Liver (tissue), 9 donors: ENCODE results near the gene F12. TPM values are rescaled to one million over a fixed set of nuclear protein-coding genes. Genes with fewer than 3 reads are reported as not detected.

Source experiments
- DNase-seq: peaks from one replicate; pipeline ENCODE4 v3.0.0-alpha.2; 2017; ENCODE audit warnings: low spot score
- H3K27ac ChIP-seq, 2 donors: one replicate each; pipeline ENCODE4 v1.7.0; 2013; ENCODE audit warnings: inconsistent platforms in 2 of 2, low read length in 2 of 2, control low read depth in 1 of 2, low read depth in 1 of 2, mild to moderate bottlenecking in 1 of 2
- H3K27me3 ChIP-seq, 4 donors: one replicate each; pipeline versions ENCODE4 v1.6.1 to v1.7.0; 2013; ENCODE audit warnings: low read length in 3 of 4, inconsistent platforms in 1 of 4, mild to moderate bottlenecking in 1 of 4, moderate library complexity in 1 of 4; ENCODE audit not compliant: control insufficient read depth in 4 of 4, insufficient read depth in 4 of 4
- H3K36me3 ChIP-seq, 4 donors: one replicate each; pipeline versions ENCODE4 v1.6.1 to v1.7.0; 2013; ENCODE audit warnings: low read length in 3 of 4, mild to moderate bottlenecking in 3 of 4, low read depth in 1 of 4, moderate library complexity in 1 of 4; ENCODE audit not compliant: control insufficient read depth in 4 of 4, insufficient read depth in 3 of 4
- H3K4me1 ChIP-seq, 4 donors: one replicate each; pipeline versions ENCODE4 v1.6.1 to v1.7.0; 2013; ENCODE audit warnings: low read length in 3 of 4, mild to moderate bottlenecking in 3 of 4, moderate library complexity in 1 of 4; ENCODE audit not compliant: control insufficient read depth in 4 of 4, insufficient read depth in 4 of 4
- H3K4me3 ChIP-seq, 3 donors: one replicate each; pipeline versions ENCODE4 v1.6.1 to v1.7.0; 2013; ENCODE audit warnings: low read length in 3 of 3, control low read depth in 1 of 3, low read depth in 1 of 3, mild to moderate bottlenecking in 1 of 3
- H3K9ac ChIP-seq, 2 donors: one replicate each; pipeline ENCODE4 v1.7.0; 2013; ENCODE audit warnings: low read length in 2 of 2, mild to moderate bottlenecking in 2 of 2, moderate library complexity in 2 of 2, control low read depth in 1 of 2, low read depth in 1 of 2
- H3K9me3 ChIP-seq, 4 donors: one replicate each; pipeline versions ENCODE4 v1.6.1 to v1.7.0; 2013; ENCODE audit warnings: low read length in 3 of 4; ENCODE audit not compliant: control insufficient read depth in 4 of 4
- EGR1 ChIP-seq, 2 donors: IDR thresholded peaks; 2 replicates each; pipeline ENCODE4 v1.6.1; 2016 to 2018; ENCODE audit warnings: antibody characterized with exemption in 2 of 2, low read depth in 2 of 2
- FOXA1 ChIP-seq: IDR thresholded peaks from 2 replicates; pipeline ENCODE4 v1.6.1; 2016; ENCODE audit warnings: antibody characterized with exemption
- FOXA2 ChIP-seq: IDR thresholded peaks from 2 replicates; pipeline ENCODE4 v1.6.1; 2016; ENCODE audit warnings: antibody characterized with exemption
- GABPA ChIP-seq, 2 donors: IDR thresholded peaks in 1 of 2; conservative IDR thresholded peaks in 1 of 2; 2 replicates each; pipeline ENCODE4 v1.6.1; 2016; ENCODE audit warnings: antibody characterized with exemption in 2 of 2, mild to moderate bottlenecking in 1 of 2, moderate library complexity in 1 of 2
- HNF4A ChIP-seq, 2 donors: conservative IDR thresholded peaks; 2 replicates each; pipeline ENCODE4 v1.6.1; 2016; ENCODE audit warnings: antibody characterized with exemption in 2 of 2, mild to moderate bottlenecking in 2 of 2
- HNF4G ChIP-seq: IDR thresholded peaks from 2 replicates; pipeline ENCODE4 v1.6.1; 2016; ENCODE audit warnings: antibody characterized with exemption
- JUND ChIP-seq, 2 donors: IDR thresholded peaks; 2 replicates each; pipeline ENCODE4 v1.6.1; 2016; ENCODE audit warnings: antibody characterized with exemption in 2 of 2
- MAX ChIP-seq: IDR thresholded peaks from 2 replicates; pipeline ENCODE4 v1.6.1; 2016; ENCODE audit warnings: antibody characterized with exemption
- NR2F2 ChIP-seq: IDR thresholded peaks from 2 replicates; pipeline ENCODE4 v1.6.1; 2016; ENCODE audit warnings: antibody characterized with exemption
- RAD21 ChIP-seq, 2 donors: IDR thresholded peaks; 2 replicates each; pipeline ENCODE4 v1.6.1; 2016; ENCODE audit warnings: antibody characterized with exemption in 2 of 2, mild to moderate bottlenecking in 2 of 2
- REST ChIP-seq: IDR thresholded peaks from 2 replicates; pipeline ENCODE4 v1.6.1; 2016; ENCODE audit warnings: antibody characterized with exemption, mild to moderate bottlenecking
- RXRA ChIP-seq, 2 donors: IDR thresholded peaks; 2 replicates each; pipeline ENCODE4 v1.6.1; 2017 to 2018; ENCODE audit warnings: antibody characterized with exemption in 2 of 2, mild to moderate bottlenecking in 1 of 2
- SP1 ChIP-seq: IDR thresholded peaks from 2 replicates; pipeline ENCODE4 v1.6.1; 2018; ENCODE audit warnings: antibody characterized with exemption, mild to moderate bottlenecking
- TAF1 ChIP-seq: conservative IDR thresholded peaks from 2 replicates; pipeline ENCODE4 v1.6.1; 2016; ENCODE audit warnings: antibody characterized with exemption, mild to moderate bottlenecking
- YY1 ChIP-seq: IDR thresholded peaks from 2 replicates; pipeline ENCODE4 v1.6.1; 2016; ENCODE audit warnings: antibody characterized with exemption, mild to moderate bottlenecking
- WGBS: extraction: QIAGEN DNeasy Blood & Tissue Kit; methylation state at CpG from one replicate; pipeline ENCODE4 v1.1.7; 2013; 5-methylcytosine and 5-hydroxymethylcytosine counted together
- polyA plus RNA-seq, 2 donors: library from polyadenylated mRNA; stranded (reverse) in 1 of 2; unstranded in 1 of 2; fragments of 200-250 nt in 1 of 2; fragments of >200 nt in 1 of 2; fragmentation: Nextera tagmentation in 1 of 2; extraction: Ambion mirVana in 1 of 2; gene quantifications; one replicate each; pipeline versions ENCODE4 v1.2.1 to v1.2.3, GENCODE V29; 2013 to 2015
- total RNA-seq, 2 donors: library from RNA; depleted of rRNA; stranded (reverse); fragments of >200 nt; gene quantifications; one replicate each; pipeline ENCODE4 v1.2.3, GENCODE V29; 2014
- TF ChIP-seq, protein P1 (sequence below): IDR thresholded peaks from 2 replicates; pipeline ENCODE4 v1.6.1; 2016; ENCODE audit warnings: antibody characterized with exemption
- TF ChIP-seq, protein P2 (sequence below): fragments of 150-350 bp; IDR thresholded peaks from 2 replicates; pipeline ENCODE4 v1.5.1; 2017; ENCODE audit warnings: improper control_type of control experiment, low read depth, low read length; ENCODE audit not compliant: missing input control
- donor health status: healthy.
- donor health status: healthy.
- donor health status: healthy.
- donor health status: healthy.
- donor health status: healthy.

The F12 gene
- total and polyA plus RNA-seq, 4 donors: 27.7 to 328 (median 275) TPM

DNA sequence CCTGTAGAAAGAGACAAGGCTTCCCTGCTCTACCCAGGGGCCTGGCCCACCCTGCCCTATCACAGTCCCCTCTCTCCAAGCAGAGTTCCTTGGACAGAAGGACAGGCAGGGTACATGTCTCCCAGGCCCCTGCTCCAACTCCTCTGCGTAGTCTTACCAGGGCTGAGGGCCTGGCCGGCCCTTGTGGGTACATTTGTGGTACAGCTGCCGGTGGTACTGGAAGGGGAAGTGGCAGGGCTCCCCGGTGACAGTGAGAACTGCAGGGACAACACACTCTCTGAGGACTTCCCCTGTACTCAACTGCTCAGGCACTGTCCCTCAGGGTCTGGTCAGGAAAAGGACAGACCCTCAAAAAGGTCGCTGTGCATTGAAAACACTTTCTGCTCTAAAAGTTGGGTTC lies 3.6 kb downstream of the F12 start:
- Histone ChIP-seq H3K4me3 (no peak overlapping the region), H3K27ac (no peak overlapping the region), H3K9me3 (no peaks in the 10 kb centered on the region), H3K36me3 (peaks cover 0 to 11% (median 7%) of the 10 kb centered on the region in 4 donors), H3K9ac (no peak overlapping the region), H3K27me3 (no peaks in the 10 kb centered on the region), H3K4me1 (peaks cover 4 to 45% (median 27%) of the 10 kb centered on the region in 4 donors)
- TF ChIP-seq REST (no peak), SP1 (no peak), GABPA (IDR thresholded peaks at IDR 0.05 in 1 of 2, conservative IDR thresholded peaks at IDR 0.05 in 1 of 2) (no peak), FOXA1 (no peak), FOXA2 (no peak), RXRA (IDR thresholded peaks at IDR 0.05) (no peak), YY1 (no peak), JUND (IDR thresholded peaks at IDR 0.05) (no peak), EGR1 (IDR thresholded peaks at IDR 0.05; ENCODE audit: low read depth in 2 of 2) (no peak), MAX (no peak), RAD21 (IDR thresholded peaks at IDR 0.05) (no peak)
- WGBS: 87% methylated on average over 5 of the region's 5 CpGs
- no peak for DNase-seq

DNA sequence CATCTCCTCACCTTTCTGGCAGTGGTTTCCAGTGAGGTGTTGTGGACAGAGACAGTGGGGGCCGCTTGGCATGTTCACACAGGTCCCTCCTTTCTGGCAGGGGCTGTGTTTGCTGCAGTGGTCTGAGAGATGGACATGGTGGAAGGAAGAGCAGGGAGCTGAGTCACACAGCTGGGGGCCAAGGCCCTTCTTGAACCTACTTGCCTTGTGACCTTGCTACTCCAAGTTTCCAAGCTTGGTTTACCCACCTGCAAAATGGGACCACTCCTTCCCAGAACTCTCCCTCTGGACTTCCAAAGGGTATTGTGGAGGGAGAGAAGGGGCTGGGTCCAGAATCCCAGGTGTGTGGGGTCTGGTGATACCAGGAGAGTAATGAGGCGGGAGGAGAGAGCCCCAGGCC lies 4.1 kb downstream of the F12 start:
- Histone ChIP-seq H3K27ac (no peak overlapping the region), H3K27me3 (no peaks in the 10 kb centered on the region), H3K4me1 (peaks cover 7 to 46% (median 27%) of the 10 kb centered on the region in 4 donors), H3K9ac (no peak overlapping the region), H3K4me3 (no peak overlapping the region), H3K9me3 (no peaks in the 10 kb centered on the region), H3K36me3 (peaks cover 0 to 11% (median 7%) of the 10 kb centered on the region in 4 donors)
- no peak for DNase-seq
- 94% methylated on average over 2 of the region's 2 CpGs for WGBS
- TF ChIP-seq GABPA (IDR thresholded peaks at IDR 0.05 in 1 of 2, conservative IDR thresholded peaks at IDR 0.05 in 1 of 2) (no peak), HNF4A (conservative IDR thresholded peaks at IDR 0.05) (no peak), TAF1 (no peak), REST (no peak), FOXA1 (no peak), HNF4G (no peak), FOXA2 (no peak), RXRA (IDR thresholded peaks at IDR 0.05) (no peak), SP1 (no peak), EGR1 (IDR thresholded peaks at IDR 0.05; ENCODE audit: low read depth in 2 of 2) (no peak), RAD21 (IDR thresholded peaks at IDR 0.05) (no peak), NR2F2 (no peak), MAX (no peak)
- TF ChIP-seq, protein P1, sequence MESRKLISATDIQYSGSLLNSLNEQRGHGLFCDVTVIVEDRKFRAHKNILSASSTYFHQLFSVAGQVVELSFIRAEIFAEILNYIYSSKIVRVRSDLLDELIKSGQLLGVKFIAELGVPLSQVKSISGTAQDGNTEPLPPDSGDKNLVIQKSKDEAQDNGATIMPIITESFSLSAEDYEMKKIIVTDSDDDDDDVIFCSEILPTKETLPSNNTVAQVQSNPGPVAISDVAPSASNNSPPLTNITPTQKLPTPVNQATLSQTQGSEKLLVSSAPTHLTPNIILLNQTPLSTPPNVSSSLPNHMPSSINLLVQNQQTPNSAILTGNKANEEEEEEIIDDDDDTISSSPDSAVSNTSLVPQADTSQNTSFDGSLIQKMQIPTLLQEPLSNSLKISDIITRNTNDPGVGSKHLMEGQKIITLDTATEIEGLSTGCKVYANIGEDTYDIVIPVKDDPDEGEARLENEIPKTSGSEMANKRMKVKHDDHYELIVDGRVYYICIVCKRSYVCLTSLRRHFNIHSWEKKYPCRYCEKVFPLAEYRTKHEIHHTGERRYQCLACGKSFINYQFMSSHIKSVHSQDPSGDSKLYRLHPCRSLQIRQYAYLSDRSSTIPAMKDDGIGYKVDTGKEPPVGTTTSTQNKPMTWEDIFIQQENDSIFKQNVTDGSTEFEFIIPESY: no peak
- TF ChIP-seq, protein P2, sequence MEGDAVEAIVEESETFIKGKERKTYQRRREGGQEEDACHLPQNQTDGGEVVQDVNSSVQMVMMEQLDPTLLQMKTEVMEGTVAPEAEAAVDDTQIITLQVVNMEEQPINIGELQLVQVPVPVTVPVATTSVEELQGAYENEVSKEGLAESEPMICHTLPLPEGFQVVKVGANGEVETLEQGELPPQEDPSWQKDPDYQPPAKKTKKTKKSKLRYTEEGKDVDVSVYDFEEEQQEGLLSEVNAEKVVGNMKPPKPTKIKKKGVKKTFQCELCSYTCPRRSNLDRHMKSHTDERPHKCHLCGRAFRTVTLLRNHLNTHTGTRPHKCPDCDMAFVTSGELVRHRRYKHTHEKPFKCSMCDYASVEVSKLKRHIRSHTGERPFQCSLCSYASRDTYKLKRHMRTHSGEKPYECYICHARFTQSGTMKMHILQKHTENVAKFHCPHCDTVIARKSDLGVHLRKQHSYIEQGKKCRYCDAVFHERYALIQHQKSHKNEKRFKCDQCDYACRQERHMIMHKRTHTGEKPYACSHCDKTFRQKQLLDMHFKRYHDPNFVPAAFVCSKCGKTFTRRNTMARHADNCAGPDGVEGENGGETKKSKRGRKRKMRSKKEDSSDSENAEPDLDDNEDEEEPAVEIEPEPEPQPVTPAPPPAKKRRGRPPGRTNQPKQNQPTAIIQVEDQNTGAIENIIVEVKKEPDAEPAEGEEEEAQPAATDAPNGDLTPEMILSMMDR: no peak
